Neural cell (in vitro differentiated cells): ENCODE results near the gene GPS2.

Experiments used
- CTCF ChIP-seq: fragments of 450-650 bp; IDR thresholded peaks from 2 replicates; pipeline ENCODE4 v1.5.1; 2014; ENCODE audit warnings: antibody characterized with exemption, mild to moderate bottlenecking, moderate library complexity; ENCODE audit not compliant: poor library complexity, severe bottlenecking
- EP300 ChIP-seq: fragments of 450-650 bp; conservative IDR thresholded peaks from 2 replicates; pipeline ENCODE4 v1.6.1; 2014; ENCODE audit warnings: antibody characterized with exemption, mild to moderate bottlenecking, moderate library complexity; ENCODE audit not compliant: poor library complexity, severe bottlenecking
- POLR2AphosphoS5 ChIP-seq: IDR thresholded peaks from 2 replicates; pipeline ENCODE4 v1.6.1; 2012
- SMC3 ChIP-seq: fragments of 450-650 bp; conservative IDR thresholded peaks from 2 replicates; pipeline ENCODE4 v1.6.1; 2014; ENCODE audit warnings: antibody characterized with exemption, mild to moderate bottlenecking, moderate library complexity; ENCODE audit not compliant: poor library complexity
- TAF1 ChIP-seq: IDR thresholded peaks from 2 replicates; pipeline ENCODE4 v1.6.1; 2012; ENCODE audit warnings: low read depth

DNA sequence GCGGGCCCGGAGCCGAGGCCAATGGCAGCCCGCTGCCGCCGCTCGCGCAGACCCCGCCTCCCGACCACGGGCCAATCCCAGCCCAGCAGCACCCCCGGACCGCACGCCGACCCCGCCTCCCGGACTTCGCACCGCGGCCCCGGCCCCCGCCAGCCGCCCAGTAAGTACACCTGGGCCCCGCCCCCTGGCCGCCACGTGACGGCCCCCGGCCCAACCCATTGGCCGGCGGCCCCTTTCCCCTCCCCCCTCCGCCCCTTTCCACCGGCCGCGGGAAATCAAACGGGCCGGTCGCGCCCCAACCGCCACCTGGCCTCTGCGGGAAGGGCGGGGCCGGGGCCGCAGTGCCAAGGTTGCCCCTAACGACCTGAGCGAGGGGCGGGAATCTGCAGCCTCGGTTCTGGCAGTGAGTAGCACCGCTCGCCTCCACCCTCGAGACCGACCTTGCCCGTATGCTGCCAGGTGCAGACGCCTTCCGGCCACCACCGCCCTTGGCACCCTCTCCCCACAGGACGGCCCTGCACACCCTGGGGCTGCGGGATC is 20.5 kb downstream of the GPS2 start, which contains the start of gene YBX2:
- TF ChIP-seq CTCF (no peak), SMC3 (no peak), TAF1 (no peak), POLR2AphosphoS5 (no peak), EP300 (no peak)
